ENCODE measurements around the gene DCANP1.

The DCANP1 gene

DNA sequence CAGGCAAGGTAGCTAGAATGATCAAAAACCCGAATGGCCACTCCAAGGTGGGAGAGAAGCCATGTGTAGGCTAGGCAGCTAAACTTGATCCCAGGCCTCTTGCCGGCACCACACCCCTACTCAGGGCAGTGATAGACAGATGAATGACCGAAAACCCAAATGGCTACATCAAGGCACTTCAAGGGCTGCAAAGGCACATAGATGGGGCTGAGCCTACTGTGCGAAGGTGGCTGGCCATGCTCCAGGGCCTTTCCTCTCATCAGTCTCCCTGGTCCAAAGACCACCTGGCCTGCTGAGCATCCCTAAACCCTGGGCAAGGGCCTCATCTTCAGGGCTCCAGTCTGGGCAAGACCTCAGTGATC is 8.7 kb upstream of the DCANP1 start:
- TF ChIP-seq FOXP2 (optimal IDR thresholded peaks at IDR 0.05; ENCODE audit: borderline replicate concordance, extremely low read depth, extremely low read length, insufficient read depth), result no peak
- no peak for TF ChIP-seq SIN3A (IDR thresholded peaks at IDR 0.05; ENCODE audit: borderline replicate concordance, insufficient read depth, low read length)
- no peak for TF ChIP-seq TAF1 (IDR thresholded peaks at IDR 0.05; ENCODE audit: borderline replicate concordance, insufficient read depth, low read length)
- TF ChIP-seq, protein P1, sequence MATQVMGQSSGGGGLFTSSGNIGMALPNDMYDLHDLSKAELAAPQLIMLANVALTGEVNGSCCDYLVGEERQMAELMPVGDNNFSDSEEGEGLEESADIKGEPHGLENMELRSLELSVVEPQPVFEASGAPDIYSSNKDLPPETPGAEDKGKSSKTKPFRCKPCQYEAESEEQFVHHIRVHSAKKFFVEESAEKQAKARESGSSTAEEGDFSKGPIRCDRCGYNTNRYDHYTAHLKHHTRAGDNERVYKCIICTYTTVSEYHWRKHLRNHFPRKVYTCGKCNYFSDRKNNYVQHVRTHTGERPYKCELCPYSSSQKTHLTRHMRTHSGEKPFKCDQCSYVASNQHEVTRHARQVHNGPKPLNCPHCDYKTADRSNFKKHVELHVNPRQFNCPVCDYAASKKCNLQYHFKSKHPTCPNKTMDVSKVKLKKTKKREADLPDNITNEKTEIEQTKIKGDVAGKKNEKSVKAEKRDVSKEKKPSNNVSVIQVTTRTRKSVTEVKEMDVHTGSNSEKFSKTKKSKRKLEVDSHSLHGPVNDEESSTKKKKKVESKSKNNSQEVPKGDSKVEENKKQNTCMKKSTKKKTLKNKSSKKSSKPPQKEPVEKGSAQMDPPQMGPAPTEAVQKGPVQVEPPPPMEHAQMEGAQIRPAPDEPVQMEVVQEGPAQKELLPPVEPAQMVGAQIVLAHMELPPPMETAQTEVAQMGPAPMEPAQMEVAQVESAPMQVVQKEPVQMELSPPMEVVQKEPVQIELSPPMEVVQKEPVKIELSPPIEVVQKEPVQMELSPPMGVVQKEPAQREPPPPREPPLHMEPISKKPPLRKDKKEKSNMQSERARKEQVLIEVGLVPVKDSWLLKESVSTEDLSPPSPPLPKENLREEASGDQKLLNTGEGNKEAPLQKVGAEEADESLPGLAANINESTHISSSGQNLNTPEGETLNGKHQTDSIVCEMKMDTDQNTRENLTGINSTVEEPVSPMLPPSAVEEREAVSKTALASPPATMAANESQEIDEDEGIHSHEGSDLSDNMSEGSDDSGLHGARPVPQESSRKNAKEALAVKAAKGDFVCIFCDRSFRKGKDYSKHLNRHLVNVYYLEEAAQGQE (IDR thresholded peaks at IDR 0.05; ENCODE audit: insufficient read depth in 1 of 2, low read depth in 2 of 2, low read length in 2 of 2), result no peak
- TF ChIP-seq POLR2AphosphoS5 (IDR thresholded peaks at IDR 0.05; ENCODE audit: low read depth, low read length), result no peak

- TF ChIP-seq, protein P1 (IDR thresholded peaks at IDR 0.05; ENCODE audit: insufficient read depth in 1 of 2, low read depth in 2 of 2, low read length in 2 of 2), result no peak
- TF ChIP-seq POLR2AphosphoS5 (IDR thresholded peaks at IDR 0.05; ENCODE audit: low read depth, low read length) (no peak), TAF1 (IDR thresholded peaks at IDR 0.05; ENCODE audit: borderline replicate concordance, insufficient read depth, low read length) (no peak), SIN3A (IDR thresholded peaks at IDR 0.05; ENCODE audit: borderline replicate concordance, insufficient read depth, low read length) (no peak), FOXP2 (optimal IDR thresholded peaks at IDR 0.05; ENCODE audit: borderline replicate concordance, extremely low read depth, extremely low read length, insufficient read depth) (no peak)
These were observed 7.8 kb upstream of the DCANP1 start for GRCh38 chr5:135454946-135455345.

GRCh38 chr5:135453613-135454012 is 6.5 kb upstream of the DCANP1 start:
- TF ChIP-seq, protein P1 (IDR thresholded peaks at IDR 0.05; ENCODE audit: insufficient read depth in 1 of 2, low read depth in 2 of 2, low read length in 2 of 2), result no peak
- no peak for TF ChIP-seq POLR2AphosphoS5 (IDR thresholded peaks at IDR 0.05; ENCODE audit: low read depth, low read length)
- TF ChIP-seq FOXP2 (optimal IDR thresholded peaks at IDR 0.05; ENCODE audit: borderline replicate concordance, extremely low read depth, extremely low read length, insufficient read depth), result no peak
- TF ChIP-seq TAF1 (IDR thresholded peaks at IDR 0.05; ENCODE audit: borderline replicate concordance, insufficient read depth, low read length), result no peak
- TF ChIP-seq SIN3A (IDR thresholded peaks at IDR 0.05; ENCODE audit: borderline replicate concordance, insufficient read depth, low read length), result no peak

GRCh38 chr5:135452321-135453030 is 5.3 kb upstream of the DCANP1 start, which contains the start of gene TIFAB:
TSS of gene TIFAB (minus strand) at chr5:135452351. CDS start at chr5:135449939, 2,412 bp downstream.
- no peak for TF ChIP-seq POLR2AphosphoS5 (IDR thresholded peaks at IDR 0.05; ENCODE audit: low read depth, low read length)
- no peak for TF ChIP-seq TAF1 (IDR thresholded peaks at IDR 0.05; ENCODE audit: borderline replicate concordance, insufficient read depth, low read length)
- TF ChIP-seq, protein P1 (IDR thresholded peaks at IDR 0.05; ENCODE audit: insufficient read depth in 1 of 2, low read depth in 2 of 2, low read length in 2 of 2), result no peak
- TF ChIP-seq SIN3A (IDR thresholded peaks at IDR 0.05; ENCODE audit: borderline replicate concordance, insufficient read depth, low read length), result no peak
- TF ChIP-seq FOXP2 (optimal IDR thresholded peaks at IDR 0.05; ENCODE audit: borderline replicate concordance, extremely low read depth, extremely low read length, insufficient read depth), result no peak

All from PFSK-1 (cell line).